Limb (tissue), 2 donors: ENCODE data around the gene SETDB2.
A peak's percentile ranks its signal among the peaks of the same experiment; 100 is the strongest.

ENCODE experiments used
- DNase-seq, 2 donors: peaks; one replicate each; pipeline ENCODE4 v3.0.0-alpha.2; 2016; ENCODE audit errors: extremely low spot score in 2 of 2

The SETDB2 gene

DNA sequence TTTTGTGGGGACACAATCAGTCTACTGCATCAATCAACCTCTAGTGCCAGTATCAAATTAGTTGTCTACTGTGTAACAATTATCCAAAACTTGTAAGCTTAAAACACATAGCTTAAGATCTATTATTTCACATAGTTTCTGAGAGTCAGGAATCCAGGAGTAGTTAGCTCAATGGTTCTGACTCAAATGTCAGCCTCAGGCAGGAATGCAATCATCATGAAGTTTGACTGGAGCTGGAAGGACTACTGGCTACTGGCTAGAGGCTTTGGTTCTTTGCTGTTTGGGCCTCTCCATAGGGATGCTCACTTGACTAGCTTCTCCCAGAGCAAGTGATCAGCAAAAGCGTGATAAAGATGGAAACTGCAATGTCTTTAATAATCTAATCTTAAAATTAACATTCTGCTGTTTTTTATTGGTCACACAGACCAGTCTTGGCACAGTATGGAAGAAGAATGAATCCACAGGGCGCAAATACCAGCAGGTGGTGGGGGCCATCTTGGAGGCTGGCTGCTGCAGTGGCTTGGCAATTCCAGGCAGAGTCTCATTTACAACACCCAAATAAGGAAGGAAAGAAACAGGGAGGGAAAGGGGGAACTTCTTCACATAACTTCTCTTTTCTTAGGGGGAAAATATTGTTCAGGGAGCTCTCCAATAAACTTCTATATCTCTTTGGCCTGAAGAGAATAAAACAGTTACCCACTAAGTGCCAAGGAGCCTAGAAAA is 15.9 kb upstream of the SETDB2 start:
- no peak for DNase-seq

DNA sequence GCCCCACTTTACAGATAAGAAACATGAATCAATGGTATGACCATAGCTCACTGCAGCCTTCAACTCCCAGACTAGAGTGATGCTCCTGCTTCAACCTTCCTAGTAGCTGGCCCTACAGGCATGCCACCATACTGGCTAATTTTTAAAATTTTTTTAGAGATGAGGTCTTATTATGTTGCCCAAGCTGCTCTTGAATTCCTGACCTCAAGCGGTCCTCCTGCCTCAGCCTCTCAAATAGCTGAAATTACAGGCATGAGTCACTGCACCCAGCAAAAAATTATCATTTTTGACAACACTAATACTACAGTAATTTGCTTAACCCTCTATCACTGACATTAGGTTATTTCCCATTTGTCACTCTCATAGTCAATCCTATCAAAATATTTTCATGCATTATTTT is 15.0 kb upstream of the SETDB2 start:
- no peak for DNase-seq

DNA sequence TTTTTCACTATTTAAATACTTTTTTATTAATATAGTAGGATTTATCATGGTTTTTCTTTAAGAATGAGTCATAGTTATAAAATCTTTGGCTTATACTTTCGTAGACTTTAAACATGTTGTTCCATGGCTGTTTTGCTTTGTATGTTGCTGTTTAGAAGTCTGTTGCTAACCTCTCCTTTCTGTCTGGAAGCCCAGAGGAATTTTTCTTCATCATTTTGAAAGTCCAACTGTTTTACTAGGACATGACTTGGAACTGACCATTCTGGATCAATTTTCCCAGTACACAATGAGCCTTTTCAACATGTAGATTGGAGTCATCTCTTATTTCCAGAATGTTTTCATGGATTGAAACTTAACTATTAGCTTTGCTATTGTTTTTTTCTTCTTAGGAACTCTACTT is 8.1 kb upstream of the SETDB2 start:
- peak in 1 of 2 donors; percentile 24 for DNase-seq

DNA sequence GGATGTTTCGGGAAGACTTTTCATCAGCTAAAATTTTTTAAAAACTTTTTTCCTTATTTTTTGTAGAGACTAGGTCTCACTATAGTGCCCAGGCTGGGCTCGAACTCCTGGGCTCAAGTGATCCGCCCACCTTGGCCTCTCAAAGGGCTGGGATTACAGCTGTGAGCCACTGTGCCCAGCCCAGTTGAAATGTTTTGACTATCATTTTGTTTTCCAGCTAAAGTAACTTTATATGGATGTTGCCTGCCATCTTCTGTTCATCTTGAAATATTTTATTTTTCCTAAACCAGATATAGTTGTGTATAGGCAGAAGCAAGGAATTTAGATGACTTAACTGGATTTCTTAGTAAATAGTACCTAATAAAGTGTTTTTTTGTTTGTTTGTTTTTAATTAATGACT is 7.2 kb upstream of the SETDB2 start:
- DNase-seq: peak in 1 of 2 donors; percentile 60

DNA sequence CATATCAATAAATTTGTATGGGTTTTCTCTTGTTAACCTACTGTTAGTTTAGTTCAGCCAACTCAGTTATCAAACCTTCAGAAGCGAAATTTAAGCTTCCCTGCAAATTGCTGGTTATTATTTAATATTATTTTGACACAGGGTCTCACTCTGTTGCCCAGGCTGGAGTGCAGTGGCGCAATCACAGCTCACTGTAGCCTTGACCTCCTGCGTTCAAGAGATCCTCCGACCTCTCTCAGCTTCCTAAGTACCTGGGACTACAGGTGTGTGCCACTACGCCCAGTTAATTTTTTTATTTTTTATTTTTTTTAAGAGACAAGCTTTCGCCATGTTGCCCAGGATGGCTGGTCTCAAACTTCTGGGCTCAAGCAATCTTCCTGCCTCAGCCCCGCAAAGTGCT is 6.4 kb upstream of the SETDB2 start:
- no peak for DNase-seq

DNA sequence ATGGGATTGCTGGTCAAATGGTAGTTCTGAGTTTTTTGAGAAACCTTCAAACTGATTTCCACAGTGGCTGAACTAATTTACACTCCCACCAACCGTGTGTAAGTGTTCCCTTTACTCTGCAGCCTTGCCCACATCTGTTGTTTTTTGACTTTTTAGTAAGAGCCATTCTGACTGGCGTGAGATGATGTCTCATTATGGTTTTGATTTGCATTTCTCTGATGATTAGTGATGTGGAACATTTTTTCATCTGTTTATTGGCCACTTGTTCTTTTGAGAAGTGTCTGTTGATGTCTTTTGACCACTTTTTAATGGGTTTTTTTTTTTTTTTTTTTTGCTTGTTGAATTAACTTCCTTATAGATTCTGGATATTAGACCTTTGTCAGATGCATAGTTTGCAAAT is 4.5 kb upstream of the SETDB2 start:
- no peak for DNase-seq

DNA sequence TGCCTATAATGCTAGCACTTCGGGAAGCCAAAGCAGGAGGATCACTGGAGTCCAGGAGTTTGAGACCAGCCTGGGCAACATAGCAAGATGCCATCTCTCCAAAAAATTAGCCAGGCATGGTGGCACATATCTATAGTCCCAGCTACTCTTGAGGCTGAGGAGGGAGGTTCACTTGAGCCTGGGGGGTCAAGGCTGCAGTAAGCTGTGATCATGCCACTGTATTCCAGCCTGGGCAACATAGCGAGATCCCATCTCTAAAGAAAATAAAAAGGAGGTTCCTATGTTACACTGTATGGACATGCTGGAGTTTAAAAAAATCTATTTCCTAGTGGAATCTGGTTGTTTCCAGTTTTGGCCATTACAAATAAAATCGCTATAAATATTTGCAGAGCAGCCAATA is 2.8 kb upstream of the SETDB2 start:
- no peak for DNase-seq

DNA sequence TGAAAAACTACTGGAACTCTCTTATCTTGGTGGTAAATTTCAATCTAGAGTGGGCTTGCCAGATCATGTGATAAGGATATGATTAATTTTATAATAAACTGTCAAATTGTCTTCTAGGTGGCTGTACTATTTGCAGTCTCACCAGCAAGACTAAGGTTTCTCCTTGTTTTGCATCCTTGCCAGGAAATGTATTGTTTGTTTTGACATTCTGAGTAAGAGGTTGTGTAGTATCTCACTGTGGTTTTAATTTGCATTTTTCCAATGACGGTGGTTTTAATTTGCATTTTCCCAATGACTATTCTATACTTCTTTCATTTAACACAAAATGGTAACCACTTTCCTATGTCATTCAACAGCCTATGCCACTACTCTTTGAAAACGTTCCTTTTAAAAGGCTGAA is 2.2 kb upstream of the SETDB2 start:
- DNase-seq: no peak

DNA sequence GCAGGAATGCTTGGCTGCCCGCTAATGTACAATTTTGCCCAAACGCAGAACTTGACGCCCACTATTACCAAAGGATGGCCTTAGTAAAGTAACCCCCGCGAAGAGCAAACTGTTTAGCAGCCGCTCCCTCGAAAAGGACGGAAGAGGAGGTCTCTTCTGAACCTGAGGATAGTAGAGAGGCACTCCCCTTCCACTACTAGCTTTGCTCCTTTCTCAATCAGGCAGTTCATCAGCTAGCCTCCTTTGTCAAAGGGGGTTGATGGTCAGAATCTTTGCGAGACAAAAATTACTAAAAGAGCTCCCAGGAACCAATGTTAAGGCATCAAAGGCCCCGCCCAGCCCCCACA is 744 bp upstream of the SETDB2 start:
- DNase-seq: peak in 1 of 2 donors; percentile 40

DNA sequence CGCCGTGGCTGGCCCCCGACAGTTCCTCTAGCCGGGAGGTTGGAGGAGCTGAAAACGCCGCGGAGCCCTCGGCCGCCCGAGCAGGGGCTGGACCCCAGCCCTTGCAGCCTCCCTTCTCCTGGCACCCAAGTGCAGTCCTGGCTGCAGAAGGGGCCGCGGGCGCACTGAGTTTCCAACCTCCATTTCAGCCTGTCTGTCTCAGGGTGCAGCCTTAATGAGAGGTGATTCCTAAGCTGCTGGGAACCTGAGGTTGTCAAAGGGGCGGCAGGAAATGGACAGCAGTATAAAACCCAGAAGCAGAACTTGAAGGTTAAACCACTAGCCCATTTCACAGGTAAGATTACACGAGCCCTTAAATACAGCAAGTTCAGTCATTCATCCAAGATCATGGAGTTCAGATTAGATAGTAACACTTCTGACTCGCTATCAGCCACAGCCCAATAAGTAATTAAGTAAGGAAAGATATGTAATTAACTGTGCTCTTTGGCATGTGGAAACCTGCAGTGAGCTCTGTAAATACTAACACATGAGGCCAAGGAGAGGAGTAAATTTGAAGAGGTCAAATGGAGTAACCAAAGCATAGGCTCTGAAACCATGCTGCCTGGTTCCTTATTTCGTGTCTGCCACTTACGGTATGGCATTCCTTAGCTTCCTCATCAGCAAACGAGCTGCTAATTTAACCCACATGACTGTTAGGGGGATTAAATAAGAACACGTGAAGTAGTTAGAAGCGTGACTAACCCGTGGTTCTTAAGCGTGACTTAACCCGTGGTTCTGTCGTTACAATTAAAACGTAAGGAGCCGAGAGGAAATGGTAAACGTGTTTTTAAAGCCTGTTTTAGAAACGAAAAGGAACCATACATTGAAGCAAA is 686 bp downstream of the SETDB2 start:
- DNase-seq: peak in 1 of 2 donors; percentile 13

DNA sequence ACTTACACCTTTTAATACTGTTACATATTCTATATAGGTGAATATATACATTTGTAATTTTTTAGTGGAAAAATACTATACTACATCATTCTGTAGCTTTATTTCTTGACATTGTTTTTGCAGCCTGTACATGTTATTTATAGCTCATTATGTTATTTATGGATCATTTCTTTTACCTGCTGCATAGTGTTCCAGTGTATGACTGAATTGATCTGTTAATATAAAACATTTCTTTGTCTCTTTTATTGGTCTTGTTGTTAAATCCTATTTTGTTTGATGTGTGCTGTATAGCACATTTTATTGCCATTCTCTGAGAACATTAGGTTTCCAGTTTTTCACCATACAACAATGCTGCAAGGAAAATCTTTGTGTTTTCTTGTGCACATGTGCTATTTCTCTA is 2.4 kb downstream of the SETDB2 start:
- DNase-seq: no peak

DNA sequence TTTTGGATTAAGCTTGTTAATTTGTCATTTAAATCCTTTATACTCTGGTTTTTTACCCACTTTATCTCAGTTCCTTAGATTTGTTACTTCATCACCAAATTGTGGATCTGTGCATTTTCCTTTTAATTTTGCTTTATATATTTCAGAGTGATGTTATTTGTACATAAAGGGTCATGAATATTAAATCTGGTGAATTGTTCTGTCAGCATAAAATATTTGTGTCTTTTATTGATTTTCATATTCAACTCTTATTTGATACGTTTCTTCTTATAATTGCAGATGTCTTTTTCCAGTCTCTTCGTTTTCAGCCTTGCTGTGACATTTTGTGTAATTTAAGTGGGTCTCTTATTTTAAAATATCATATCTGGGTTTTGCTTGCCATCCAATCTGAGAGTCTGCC is 4.7 kb downstream of the SETDB2 start:
- no peak for DNase-seq

DNA sequence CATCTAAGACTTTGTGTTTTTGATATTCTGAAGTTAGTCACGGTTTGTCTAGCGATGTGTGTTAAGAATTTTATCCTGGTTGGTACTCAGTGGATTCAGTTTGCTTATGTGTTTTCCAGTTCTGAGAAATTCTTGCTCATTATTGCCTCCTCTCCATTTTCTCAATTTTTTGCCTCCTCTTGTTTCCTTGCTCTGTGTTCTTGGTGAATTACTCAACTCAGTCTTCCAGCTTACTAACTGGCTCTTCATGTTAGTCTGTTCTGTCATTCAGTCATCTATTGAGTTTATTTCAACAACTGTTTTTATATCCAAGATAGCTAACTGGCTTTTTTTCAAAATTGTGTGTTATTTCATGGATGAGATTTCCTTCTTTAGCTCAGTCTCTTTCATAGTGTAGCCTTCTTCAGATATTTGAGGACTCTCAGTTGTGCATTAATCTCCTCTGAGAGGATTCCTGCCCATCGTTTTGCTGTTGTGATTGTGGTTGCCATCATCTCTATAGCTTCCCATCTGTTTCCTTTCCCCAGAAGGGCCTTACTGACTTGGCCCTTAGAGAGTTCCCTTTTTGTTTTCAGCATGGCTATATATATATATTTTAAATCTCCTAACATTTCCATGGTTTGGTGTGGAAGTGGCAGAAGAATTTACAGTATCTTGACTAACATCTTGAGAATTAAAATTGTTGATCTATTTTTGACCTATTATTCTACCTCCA is 6.2 kb downstream of the SETDB2 start:
- no peak for DNase-seq

DNA sequence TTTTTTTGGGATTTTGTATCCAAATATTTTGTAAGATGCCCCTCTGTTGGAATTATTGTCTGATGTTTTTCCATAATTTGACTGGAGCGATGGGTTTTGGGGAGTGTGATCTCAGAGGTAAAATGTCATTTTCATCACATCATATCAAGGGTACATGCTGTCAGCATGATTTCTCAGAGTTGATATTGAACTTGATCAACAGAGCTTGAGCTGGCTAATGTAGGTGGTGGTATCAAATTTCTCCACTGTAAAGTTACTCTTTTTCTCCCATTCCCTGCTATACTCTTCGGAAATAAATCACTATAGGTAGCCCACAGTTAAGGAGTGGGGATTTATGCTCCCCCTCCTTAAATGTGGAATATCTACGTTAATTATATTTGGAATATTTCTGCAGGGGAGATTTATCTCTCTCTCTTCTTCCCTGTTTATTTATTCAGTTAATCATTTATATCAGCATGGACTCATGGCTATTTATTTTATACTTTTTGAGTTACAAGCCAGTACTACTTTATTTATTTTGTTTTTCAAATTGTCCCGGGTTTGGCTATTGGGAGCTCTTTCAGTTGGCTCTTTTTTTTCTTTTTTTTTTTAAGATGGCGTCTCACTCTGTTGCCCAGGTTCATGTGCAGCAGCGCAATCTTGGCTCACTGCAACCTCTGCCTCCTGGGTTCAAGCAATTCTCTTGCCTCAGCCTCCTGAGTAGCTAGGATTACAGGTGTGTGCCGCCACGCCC is 8.8 kb downstream of the SETDB2 start:
- DNase-seq: no peak

DNA sequence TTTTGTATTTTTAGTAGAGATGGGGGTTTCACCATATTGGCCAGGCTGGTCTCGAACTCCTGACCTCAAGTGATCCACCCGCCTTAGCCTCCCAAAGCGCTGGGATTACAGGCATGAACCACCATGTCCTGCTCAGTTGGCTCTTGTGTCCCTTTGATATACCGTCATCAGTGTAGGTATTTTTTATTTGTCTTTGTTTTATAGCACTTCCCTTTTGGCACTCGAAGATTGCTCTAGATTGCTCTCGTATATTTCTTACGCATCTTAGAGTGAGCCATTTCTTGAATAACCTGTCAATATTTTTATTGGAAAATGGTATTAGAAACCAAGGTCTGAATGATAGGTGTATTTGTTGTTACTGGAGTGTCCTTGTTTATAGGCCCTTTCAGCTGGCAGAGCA is 9.4 kb downstream of the SETDB2 start:
- DNase-seq: no peak

DNA sequence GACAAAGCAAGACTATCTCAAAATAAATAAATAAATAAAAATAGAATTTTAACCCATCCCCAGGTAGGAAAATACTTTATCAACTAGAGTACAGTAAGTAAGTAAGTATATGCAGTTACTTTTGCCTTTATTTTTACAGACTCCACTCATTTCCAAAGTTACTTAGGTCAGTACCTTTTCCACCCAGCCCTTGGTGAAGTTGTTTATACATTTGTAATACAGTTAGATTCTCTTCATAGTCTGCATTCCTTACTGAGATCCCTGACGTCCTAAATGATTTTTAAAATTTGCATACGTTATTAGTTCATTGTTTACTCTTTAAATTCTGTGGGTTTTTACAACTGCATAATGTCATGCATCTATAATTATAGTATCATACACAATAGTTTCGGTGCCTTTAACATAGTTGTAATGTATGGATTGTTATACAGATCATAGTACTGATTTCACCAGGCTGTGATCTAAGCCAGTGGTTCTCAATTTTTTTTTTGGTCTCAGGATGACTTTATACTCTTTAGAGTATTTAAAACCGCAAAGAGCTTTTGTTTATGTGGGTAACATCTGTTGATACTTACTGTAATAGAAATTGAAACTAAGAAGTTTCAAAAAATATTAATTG is 10.4 kb downstream of the SETDB2 start:
- no peak for DNase-seq

DNA sequence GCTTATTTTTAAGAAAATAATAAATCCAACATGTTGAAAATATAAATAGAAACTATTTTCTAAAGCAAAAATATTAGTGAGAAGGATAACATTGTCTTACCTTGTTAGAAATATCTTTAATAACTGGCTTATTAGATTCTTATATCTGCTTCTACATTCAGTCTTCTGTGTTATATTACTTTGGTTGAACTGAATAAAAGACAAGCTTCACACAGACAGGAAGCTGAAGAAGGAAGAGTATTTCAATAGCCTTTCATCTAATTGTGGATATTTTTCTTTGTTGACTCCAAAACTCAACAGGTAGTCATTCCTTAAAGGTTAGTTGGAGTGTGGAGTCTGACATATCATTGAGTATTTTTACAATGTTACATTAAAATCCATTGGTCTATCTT is 10.9 kb downstream of the SETDB2 start:
- DNase-seq: no peak

DNA sequence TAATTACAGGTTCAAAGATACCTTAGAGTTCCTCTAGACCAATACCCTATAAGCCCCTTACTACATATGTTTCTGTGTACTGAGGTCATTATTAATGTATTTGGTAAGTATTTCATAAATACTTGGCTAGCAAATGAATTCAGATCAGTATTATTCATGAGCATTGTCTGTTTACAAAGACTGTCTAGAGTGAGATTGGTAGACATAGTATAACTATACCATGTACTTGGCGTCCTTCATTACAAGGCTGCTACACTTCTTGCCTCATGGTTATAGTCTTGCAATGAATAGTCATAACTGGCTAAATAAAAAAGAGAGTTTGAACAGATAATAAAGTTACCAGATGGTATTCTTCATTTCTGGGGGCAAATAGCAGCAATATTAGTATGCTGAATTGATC is 12.1 kb downstream of the SETDB2 start:
- DNase-seq: no peak

DNA sequence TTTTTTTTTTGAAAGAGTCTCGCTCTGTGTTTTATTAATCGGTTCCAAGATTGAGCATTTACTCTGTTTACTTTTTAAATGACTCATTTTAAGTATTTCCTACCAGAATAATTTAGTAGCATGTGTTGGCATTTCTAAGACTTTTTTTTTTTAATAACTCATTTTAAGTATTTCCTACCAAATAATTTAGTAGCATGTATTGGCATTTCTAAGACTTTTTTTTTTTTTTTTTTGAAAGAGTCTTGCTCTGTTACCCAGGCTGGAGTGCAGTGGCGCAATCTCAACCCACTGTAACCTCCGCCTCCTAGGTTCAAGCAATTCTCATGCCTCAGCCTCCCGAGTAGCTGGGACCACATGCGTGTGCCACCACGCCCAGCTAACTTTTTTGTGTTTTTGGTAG is 13.1 kb downstream of the SETDB2 start:
- no peak for DNase-seq

DNA sequence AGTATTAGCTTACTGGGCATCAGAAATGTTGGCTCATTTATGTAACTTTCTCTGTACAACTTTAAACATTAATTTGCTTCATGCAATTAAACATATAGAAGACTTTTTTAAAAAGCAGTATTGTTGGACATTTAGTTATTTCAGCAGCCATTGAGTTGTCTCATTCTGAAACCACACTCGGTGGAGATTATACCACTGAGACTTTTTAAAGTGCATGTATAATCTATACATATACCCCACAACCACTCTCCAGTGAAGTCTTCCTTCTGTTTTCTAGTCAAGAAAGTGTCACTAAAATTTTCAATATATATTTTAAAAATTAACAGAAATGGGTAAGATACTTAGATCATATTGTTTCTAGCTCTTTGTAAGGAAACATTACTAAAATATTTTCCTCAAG is 15.5 kb downstream of the SETDB2 start:
- DNase-seq: no peak

DNA sequence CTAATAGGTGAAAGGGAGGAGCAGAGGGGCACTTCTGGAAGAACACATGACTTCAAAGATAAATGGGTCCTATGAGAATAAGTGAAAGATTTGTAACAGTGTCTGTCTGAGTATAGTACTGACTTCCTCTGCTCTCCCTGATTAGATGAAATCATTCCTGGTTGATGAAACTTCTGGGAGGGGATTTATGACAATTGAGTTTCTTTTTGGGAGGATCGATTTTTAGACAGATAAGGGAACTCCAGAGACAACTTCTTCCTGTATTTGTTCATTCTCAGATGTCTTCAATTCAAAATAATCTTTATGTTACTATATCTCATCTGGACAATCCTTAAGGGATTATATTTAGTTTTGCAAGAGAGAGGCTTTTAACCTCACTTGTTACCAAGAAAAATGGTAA is 20.0 kb downstream of the SETDB2 start:
- no peak for DNase-seq
